Gastrocnemius medialis (tissue), 4 donors: ENCODE results near the gene AKNA.

Source experiments
- POLR2A ChIP-seq, 2 donors: fragments of 450-650 bp; IDR thresholded peaks; one replicate each; pipeline ENCODE4 v1.6.1; 2017; ENCODE audit warnings: antibody characterized with exemption in 2 of 2, mild to moderate bottlenecking in 2 of 2, moderate library complexity in 2 of 2
- TF ChIP-seq, protein P1 (sequence below), 5 experiments: fragments of 450-650 bp in 3 of 5; fragments of 200-600 bp in 2 of 5; sonication (generic) in 2 of 5; IDR thresholded peaks in 4 of 5; conservative IDR thresholded peaks in 1 of 5; 1 replicate in 4 of 5; 2 replicates in 1 of 5; pipeline ENCODE4 v1.5.1; 2016 to 2019; ENCODE audit warnings: antibody characterized with exemption in 5 of 5, mild to moderate bottlenecking in 3 of 5, moderate library complexity in 3 of 5

DNA sequence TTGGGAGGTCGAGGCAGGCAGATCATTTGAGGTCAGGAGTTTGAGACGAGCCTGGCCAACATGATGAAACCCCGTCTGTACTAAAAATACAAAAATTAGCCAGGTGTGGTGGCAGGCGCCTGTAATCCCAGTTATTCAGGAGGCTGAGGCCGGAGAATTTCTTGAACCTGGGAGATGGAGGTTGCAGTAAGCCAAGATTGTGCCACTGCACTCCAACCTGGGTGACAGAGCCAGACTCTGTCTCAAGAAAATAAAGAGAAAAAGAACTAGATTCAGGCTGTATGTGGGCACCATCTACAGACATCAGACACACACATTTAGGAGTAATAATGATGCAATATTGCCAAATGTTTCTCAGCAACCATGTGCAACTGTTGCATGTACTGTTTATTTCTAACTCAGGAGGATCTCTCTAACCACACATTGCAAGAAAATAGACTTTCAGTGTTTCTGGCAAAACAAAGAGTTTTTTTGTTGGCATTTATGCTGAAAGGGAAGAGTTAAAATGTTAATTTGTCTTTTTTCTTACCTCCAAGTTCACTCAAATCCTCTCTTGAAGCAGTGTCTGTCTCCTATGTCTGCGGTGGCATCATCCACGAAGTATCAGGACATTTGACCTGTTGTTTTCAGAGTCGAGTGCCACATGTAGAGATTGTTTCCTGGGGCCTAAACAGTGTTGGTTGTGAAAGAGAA, 70.0 kb downstream of the AKNA start:
- no peak for TF ChIP-seq POLR2A (IDR thresholded peaks at IDR 0.05)
- TF ChIP-seq, protein P1, sequence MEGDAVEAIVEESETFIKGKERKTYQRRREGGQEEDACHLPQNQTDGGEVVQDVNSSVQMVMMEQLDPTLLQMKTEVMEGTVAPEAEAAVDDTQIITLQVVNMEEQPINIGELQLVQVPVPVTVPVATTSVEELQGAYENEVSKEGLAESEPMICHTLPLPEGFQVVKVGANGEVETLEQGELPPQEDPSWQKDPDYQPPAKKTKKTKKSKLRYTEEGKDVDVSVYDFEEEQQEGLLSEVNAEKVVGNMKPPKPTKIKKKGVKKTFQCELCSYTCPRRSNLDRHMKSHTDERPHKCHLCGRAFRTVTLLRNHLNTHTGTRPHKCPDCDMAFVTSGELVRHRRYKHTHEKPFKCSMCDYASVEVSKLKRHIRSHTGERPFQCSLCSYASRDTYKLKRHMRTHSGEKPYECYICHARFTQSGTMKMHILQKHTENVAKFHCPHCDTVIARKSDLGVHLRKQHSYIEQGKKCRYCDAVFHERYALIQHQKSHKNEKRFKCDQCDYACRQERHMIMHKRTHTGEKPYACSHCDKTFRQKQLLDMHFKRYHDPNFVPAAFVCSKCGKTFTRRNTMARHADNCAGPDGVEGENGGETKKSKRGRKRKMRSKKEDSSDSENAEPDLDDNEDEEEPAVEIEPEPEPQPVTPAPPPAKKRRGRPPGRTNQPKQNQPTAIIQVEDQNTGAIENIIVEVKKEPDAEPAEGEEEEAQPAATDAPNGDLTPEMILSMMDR (IDR thresholded peaks at IDR 0.05 in 4 of 5, conservative IDR thresholded peaks at IDR 0.05 in 1 of 5): no peak
